HepG2 (cell line): Measurements from ENCODE around the gene PAM16. TPM values are rescaled to one million over a fixed set of nuclear protein-coding genes. Genes with fewer than 3 reads are reported as not detected.

Experiments
- FOXM1 ChIP-seq: sonication (generic); formaldehyde crosslinking; IDR thresholded peaks from 2 replicates; pipeline ENCODE4 v1.5.0; 2020; ENCODE audit warnings: missing genetic modification reagents
- ISL2 ChIP-seq: sonication (generic); formaldehyde crosslinking; IDR thresholded peaks from 2 replicates; pipeline ENCODE4 v1.5.0; 2020; ENCODE audit warnings: missing genetic modification reagents
- KDM6A ChIP-seq: IDR thresholded peaks from 2 replicates; pipeline ENCODE4 v1.6.1; 2016; ENCODE audit warnings: low read depth
- MTA3 ChIP-seq: sonication (generic); formaldehyde crosslinking; IDR thresholded peaks from 2 replicates; pipeline ENCODE4 v1.4.0; 2020; ENCODE audit warnings: missing genetic modification reagents
- NFIB ChIP-seq: sonication (generic); formaldehyde crosslinking; IDR thresholded peaks from 2 replicates; pipeline ENCODE4 v1.9.0; 2021; ENCODE audit warnings: missing genetic modification reagents, mild to moderate bottlenecking, borderline replicate concordance
- ZMYM4 ChIP-seq: sonication (generic); formaldehyde crosslinking; IDR thresholded peaks from 2 replicates; pipeline ENCODE4 v1.8.1; 2023; ENCODE audit warnings: mild to moderate bottlenecking, missing genetic modification reagents
- ZNF251 ChIP-seq: sonication (generic); formaldehyde crosslinking; IDR thresholded peaks from 2 replicates; pipeline ENCODE4 v1.9.0; 2021; ENCODE audit warnings: mild to moderate bottlenecking, missing genetic modification reagents
- ZNF354B ChIP-seq: sonication (generic); formaldehyde crosslinking; IDR thresholded peaks from 2 replicates; pipeline ENCODE4 v1.8.0; 2022; ENCODE audit warnings: mild to moderate bottlenecking, missing genetic modification reagents
- ZNF557 ChIP-seq: sonication (generic); formaldehyde crosslinking; IDR thresholded peaks from 2 replicates; pipeline ENCODE4 v1.4.0; 2020; ENCODE audit warnings: missing genetic modification reagents
- ZNF589 ChIP-seq: sonication (generic); formaldehyde crosslinking; conservative IDR thresholded peaks from 2 replicates; pipeline ENCODE4 v1.8.0; 2022; ENCODE audit warnings: mild to moderate bottlenecking, moderate library complexity, missing genetic modification reagents
- polyA plus RNA-seq, 8 experiments: library from polyadenylated mRNA; depleted of rRNA in 3 of 8; stranded (reverse) in 7 of 8; unstranded in 1 of 8; fragments of >200 nt; fragmentation: Illumina TruSeq in 4 of 8; extraction: Trizol in 4 of 8; gene quantifications; 2 replicates each; pipeline versions ENCODE4 v1.2.1 to v1.2.3, GENCODE V29; 2011 to 2016; ENCODE audit warnings: low read depth in 4 of 8, missing spikeins in 1 of 8, mixed read lengths in 1 of 8; ENCODE audit not compliant: insufficient read depth in 1 of 8
- total RNA-seq, 5 experiments: library from RNA; depleted of rRNA; stranded (reverse); fragments of >200 nt; fragmentation: Illumina TruSeq; extraction: Trizol; gene quantifications; 2 replicates each; pipeline ENCODE4 v1.2.3, GENCODE V29; 2016; ENCODE audit warnings: low read depth in 1 of 5
- TF ChIP-seq, protein P1 (sequence below): sonication (generic); formaldehyde crosslinking; IDR thresholded peaks from 2 replicates; pipeline ENCODE4 v1.4.0; 2020; ENCODE audit warnings: missing genetic modification reagents
- TF ChIP-seq, protein P2 (sequence below): sonication (generic); formaldehyde crosslinking; IDR thresholded peaks from 2 replicates; pipeline ENCODE4 v1.5.0; 2020; ENCODE audit warnings: missing genetic modification reagents, mild to moderate bottlenecking, borderline replicate concordance
- TF ChIP-seq, protein P3 (sequence below): sonication (generic); formaldehyde crosslinking; IDR thresholded peaks from 2 replicates; pipeline ENCODE4 v1.8.1; 2022; ENCODE audit warnings: low read depth, mild to moderate bottlenecking, missing genetic modification reagents
- TF ChIP-seq, protein P4 (sequence below): sonication (generic); formaldehyde crosslinking; IDR thresholded peaks from 2 replicates; pipeline ENCODE4 v1.5.1; 2020; ENCODE audit warnings: missing genetic modification reagents, mild to moderate bottlenecking, borderline replicate concordance
- TF ChIP-seq, protein P5 (sequence below): sonication (generic); formaldehyde crosslinking; IDR thresholded peaks from 2 replicates; pipeline ENCODE4 v1.5.1; 2020; ENCODE audit warnings: mild to moderate bottlenecking, moderate library complexity, missing genetic modification reagents

Gene PAM16
- total and polyA plus RNA-seq, 2 of the 13 experiments (the other 11 are each of a cell fraction or from before 2014, with no cell fraction given): 51.5 to 51.8 TPM

DNA sequence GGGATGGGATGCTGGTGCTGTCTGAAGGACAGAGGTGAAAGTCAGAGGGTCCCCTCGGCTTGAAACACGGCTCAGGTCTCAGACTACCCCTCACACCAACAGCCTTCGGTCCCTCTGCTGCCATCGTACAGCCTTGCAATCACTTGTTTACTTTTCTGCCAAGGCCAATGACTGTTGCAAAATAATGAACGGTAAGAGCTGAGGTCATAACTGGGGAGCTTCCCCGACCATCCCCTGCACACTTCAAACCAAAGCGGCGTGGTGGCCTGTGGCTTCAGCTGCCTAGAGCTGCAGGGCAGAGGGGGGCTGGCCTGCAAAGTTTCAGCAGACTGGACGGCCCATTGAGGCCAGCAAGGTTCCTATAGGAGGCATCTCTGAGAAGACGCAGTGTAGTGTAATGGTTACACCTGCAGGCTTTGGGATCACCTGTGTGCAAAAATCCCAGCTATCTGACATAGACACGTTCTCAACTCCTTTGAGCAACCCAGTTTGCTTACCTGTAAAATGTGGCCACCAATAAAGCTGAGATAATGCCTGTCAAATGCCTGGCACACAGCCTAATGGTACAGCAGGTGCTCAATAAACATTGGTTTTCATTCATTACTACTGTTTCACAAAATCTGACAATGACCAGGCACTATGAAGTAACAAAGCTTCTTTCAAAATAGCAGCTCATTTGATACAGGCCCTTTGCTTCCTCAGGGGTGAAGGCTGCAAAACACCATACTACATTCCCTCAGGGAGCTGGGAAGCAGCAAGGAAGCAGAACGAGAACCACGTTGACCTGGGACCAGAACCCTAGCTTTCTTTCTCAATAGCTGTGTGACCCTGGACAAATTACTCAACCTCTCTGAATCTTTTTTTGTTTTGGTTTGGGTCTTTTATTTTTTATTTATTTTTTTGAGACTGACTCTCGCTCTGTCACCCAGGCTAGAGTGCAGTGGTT is 5.0 kb downstream of the PAM16 start (continued):
- TF ChIP-seq, protein P1, sequence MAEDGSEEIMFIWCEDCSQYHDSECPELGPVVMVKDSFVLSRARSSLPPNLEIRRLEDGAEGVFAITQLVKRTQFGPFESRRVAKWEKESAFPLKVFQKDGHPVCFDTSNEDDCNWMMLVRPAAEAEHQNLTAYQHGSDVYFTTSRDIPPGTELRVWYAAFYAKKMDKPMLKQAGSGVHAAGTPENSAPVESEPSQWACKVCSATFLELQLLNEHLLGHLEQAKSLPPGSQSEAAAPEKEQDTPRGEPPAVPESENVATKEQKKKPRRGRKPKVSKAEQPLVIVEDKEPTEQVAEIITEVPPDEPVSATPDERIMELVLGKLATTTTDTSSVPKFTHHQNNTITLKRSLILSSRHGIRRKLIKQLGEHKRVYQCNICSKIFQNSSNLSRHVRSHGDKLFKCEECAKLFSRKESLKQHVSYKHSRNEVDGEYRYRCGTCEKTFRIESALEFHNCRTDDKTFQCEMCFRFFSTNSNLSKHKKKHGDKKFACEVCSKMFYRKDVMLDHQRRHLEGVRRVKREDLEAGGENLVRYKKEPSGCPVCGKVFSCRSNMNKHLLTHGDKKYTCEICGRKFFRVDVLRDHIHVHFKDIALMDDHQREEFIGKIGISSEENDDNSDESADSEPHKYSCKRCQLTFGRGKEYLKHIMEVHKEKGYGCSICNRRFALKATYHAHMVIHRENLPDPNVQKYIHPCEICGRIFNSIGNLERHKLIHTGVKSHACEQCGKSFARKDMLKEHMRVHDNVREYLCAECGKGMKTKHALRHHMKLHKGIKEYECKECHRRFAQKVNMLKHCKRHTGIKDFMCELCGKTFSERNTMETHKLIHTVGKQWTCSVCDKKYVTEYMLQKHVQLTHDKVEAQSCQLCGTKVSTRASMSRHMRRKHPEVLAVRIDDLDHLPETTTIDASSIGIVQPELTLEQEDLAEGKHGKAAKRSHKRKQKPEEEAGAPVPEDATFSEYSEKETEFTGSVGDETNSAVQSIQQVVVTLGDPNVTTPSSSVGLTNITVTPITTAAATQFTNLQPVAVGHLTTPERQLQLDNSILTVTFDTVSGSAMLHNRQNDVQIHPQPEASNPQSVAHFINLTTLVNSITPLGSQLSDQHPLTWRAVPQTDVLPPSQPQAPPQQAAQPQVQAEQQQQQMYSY (CRISPR knock-in tag): no peak
- 0 out of 2 replicates have a peak, but pooled peaks have one; percentile 30 for TF ChIP-seq ZMYM4 (CRISPR knock-in tag)
- TF ChIP-seq, protein P2, sequence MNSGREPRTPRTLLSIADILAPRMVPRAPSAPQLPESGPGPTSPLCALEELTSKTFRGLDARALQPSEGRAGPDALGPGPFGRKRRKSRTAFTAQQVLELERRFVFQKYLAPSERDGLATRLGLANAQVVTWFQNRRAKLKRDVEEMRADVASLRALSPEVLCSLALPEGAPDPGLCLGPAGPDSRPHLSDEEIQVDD (CRISPR knock-in tag): no peak
- no peak for TF ChIP-seq NFIB (CRISPR knock-in tag)
- no peak for TF ChIP-seq ZNF557 (CRISPR knock-in tag)
- peak; percentile 76; the same call in 1 of the 2 replicates for TF ChIP-seq ZNF589
- TF ChIP-seq KDM6A (CRISPR knock-in tag): peak; percentile 45; the same call in 1 of the 2 replicates
- no peak for TF ChIP-seq ZNF354B (CRISPR knock-in tag)
- TF ChIP-seq, protein P3, sequence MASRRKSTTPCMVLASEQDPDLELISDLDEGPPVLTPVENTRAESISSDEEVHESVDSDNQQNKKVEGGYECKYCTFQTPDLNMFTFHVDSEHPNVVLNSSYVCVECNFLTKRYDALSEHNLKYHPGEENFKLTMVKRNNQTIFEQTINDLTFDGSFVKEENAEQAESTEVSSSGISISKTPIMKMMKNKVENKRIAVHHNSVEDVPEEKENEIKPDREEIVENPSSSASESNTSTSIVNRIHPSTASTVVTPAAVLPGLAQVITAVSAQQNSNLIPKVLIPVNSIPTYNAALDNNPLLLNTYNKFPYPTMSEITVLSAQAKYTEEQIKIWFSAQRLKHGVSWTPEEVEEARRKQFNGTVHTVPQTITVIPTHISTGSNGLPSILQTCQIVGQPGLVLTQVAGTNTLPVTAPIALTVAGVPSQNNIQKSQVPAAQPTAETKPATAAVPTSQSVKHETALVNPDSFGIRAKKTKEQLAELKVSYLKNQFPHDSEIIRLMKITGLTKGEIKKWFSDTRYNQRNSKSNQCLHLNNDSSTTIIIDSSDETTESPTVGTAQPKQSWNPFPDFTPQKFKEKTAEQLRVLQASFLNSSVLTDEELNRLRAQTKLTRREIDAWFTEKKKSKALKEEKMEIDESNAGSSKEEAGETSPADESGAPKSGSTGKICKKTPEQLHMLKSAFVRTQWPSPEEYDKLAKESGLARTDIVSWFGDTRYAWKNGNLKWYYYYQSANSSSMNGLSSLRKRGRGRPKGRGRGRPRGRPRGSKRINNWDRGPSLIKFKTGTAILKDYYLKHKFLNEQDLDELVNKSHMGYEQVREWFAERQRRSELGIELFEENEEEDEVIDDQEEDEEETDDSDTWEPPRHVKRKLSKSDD: peak; percentile 61
- no peak for TF ChIP-seq FOXM1 (CRISPR knock-in tag)
- TF ChIP-seq, protein P4, sequence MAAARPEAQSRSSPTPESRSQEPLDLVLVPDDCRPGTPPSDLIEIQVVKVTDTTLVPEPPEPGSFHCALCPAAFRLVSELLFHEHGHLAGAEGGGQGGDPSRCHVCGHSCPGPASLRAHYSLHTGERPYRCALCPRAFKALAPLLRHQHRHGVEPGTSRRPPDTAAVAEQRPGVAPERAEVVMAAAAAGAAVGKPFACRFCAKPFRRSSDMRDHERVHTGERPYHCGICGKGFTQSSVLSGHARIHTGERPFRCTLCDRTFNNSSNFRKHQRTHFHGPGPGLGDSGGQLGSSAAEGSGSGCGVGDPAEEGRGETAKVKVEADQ (CRISPR knock-in tag): no peak
- TF ChIP-seq MTA3 (CRISPR knock-in tag): no peak
- TF ChIP-seq ZNF251 (CRISPR knock-in tag): no peak
- TF ChIP-seq, protein P5, sequence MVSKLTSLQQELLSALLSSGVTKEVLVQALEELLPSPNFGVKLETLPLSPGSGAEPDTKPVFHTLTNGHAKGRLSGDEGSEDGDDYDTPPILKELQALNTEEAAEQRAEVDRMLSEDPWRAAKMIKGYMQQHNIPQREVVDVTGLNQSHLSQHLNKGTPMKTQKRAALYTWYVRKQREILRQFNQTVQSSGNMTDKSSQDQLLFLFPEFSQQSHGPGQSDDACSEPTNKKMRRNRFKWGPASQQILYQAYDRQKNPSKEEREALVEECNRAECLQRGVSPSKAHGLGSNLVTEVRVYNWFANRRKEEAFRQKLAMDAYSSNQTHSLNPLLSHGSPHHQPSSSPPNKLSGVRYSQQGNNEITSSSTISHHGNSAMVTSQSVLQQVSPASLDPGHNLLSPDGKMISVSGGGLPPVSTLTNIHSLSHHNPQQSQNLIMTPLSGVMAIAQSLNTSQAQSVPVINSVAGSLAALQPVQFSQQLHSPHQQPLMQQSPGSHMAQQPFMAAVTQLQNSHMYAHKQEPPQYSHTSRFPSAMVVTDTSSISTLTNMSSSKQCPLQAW: peak; percentile 18; the same call in 1 of the 2 replicates
- TF ChIP-seq ISL2 (CRISPR knock-in tag): peak; percentile 74; the same call in 1 of the 2 replicates
